Glutamatergic neuron (in vitro differentiated cells): ENCODE results near the gene ZNF835. TPM values are rescaled to one million over a fixed set of nuclear protein-coding genes. Genes with fewer than 3 reads are reported as not detected.

Experiments used
- DNase-seq: peaks from one replicate; pipeline ENCODE4 v3.0.0; 2022
- H3K27ac Mint-ChIP-seq: one replicate; pipeline ENCODE4 v1.8.0; 2020; ENCODE audit warnings: mild to moderate bottlenecking, mixed read lengths, inconsistent platforms; ENCODE audit not compliant: unreplicated experiment
- H3K27me3 Mint-ChIP-seq: one replicate; pipeline ENCODE4 v1.8.0; 2020; ENCODE audit warnings: mild to moderate bottlenecking, moderate library complexity, mixed read lengths, inconsistent platforms; ENCODE audit not compliant: unreplicated experiment
- H3K36me3 Mint-ChIP-seq: one replicate; pipeline ENCODE4 v1.8.0; 2020; ENCODE audit warnings: mild to moderate bottlenecking, mixed read lengths, inconsistent platforms; ENCODE audit not compliant: unreplicated experiment
- H3K4me1 Mint-ChIP-seq: one replicate; pipeline ENCODE4 v1.8.0; 2020; ENCODE audit warnings: mild to moderate bottlenecking, low read depth, mixed read lengths, inconsistent platforms; ENCODE audit not compliant: unreplicated experiment
- H3K4me3 Mint-ChIP-seq: one replicate; pipeline ENCODE4 v1.8.0; 2020; ENCODE audit warnings: mild to moderate bottlenecking, mixed read lengths, inconsistent platforms; ENCODE audit not compliant: unreplicated experiment
- H3K9me3 Mint-ChIP-seq: one replicate; pipeline ENCODE4 v1.8.0; 2020; ENCODE audit warnings: mild to moderate bottlenecking, moderate library complexity, mixed read lengths, inconsistent platforms; ENCODE audit not compliant: unreplicated experiment
- total RNA-seq: library from RNA; stranded (reverse); fragmentation: NEBNext Ultra II Directional; extraction: Animal tissue kit (Norgen Biotek cat#: 25700); gene quantifications from one replicate; pipeline ENCODE4 v1.2.1, GENCODE V29; 2021; ENCODE audit not compliant: unreplicated experiment
- TF ChIP-seq, protein P1 (sequence below): fragments of 200-600 bp; sonication (generic); IDR thresholded peaks from one replicate; pipeline ENCODE4 v1.5.0; 2021; ENCODE audit not compliant: partially characterized antibody, unreplicated experiment

The ZNF835 gene
- total RNA-seq, 1 donor from 2014 or later, result 2.7 TPM

DNA sequence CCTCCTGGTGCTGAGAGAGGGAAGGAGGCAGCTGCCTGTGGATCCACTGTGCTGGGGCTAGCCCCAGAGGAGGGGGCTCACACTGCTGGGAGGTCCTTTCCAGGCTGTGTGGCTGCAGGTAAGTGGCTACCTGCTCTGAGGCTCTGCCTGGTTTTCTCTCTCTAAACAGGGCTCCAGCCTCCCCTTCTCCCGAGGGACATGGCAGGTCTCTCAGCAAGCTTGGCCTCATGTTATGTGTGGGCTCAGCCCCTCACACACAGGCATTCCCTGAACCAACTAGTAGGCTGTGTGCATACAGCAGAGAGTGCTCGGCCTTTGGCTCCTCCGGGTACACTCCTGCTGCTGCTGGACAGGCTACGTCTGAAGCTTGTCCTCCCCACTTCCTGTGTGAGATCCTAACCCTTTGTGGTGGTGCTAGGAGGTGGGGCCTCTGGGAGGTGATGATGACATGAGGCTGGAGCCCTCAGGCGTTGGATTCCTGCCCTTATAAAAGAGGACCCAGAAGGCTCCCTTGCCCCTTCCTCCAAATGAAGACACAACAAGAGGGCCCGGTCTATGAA, 4.2 kb downstream of the ZNF835 start:
- Mint-ChIP-seq H3K36me3 (peaks cover 6% of the 10 kb centered on the region), H3K9me3 (peaks cover 7% of the 10 kb centered on the region), H3K27ac (no peak overlapping the region), H3K27me3 (peaks cover 14% of the 10 kb centered on the region), H3K4me3 (no peak overlapping the region), H3K4me1 (peaks cover 2% of the 10 kb centered on the region)
- no peak for DNase-seq
- TF ChIP-seq, protein P1, sequence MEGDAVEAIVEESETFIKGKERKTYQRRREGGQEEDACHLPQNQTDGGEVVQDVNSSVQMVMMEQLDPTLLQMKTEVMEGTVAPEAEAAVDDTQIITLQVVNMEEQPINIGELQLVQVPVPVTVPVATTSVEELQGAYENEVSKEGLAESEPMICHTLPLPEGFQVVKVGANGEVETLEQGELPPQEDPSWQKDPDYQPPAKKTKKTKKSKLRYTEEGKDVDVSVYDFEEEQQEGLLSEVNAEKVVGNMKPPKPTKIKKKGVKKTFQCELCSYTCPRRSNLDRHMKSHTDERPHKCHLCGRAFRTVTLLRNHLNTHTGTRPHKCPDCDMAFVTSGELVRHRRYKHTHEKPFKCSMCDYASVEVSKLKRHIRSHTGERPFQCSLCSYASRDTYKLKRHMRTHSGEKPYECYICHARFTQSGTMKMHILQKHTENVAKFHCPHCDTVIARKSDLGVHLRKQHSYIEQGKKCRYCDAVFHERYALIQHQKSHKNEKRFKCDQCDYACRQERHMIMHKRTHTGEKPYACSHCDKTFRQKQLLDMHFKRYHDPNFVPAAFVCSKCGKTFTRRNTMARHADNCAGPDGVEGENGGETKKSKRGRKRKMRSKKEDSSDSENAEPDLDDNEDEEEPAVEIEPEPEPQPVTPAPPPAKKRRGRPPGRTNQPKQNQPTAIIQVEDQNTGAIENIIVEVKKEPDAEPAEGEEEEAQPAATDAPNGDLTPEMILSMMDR, result no peak

DNA sequence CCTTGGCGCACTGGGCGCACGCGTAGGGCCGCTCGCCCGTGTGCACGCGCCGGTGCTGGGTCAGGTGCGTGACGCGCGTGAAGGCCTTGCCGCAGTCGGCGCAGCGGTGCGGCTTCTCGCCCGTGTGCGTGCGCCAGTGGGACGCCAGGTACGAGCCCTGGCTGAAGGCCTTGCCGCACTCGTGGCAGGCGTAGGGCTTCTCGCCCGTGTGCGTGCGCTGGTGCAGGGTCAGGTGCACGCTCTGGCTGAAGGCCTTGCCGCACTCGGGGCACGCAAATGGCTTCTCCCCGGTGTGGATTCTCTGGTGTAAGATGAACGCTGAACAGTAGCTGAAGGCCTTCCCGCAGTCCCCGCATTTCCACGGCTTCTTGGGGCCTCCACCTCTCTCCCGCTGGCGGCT, 7.0 kb downstream of the ZNF835 start:
- Mint-ChIP-seq H3K9me3 (peaks cover 11% of the 10 kb centered on the region), H3K4me3 (no peak overlapping the region), H3K4me1 (no peaks in the 10 kb centered on the region), H3K36me3 (peaks cover 10% of the 10 kb centered on the region), H3K27ac (no peak overlapping the region), H3K27me3 (peaks cover 11% of the 10 kb centered on the region)
- DNase-seq, result no peak
- TF ChIP-seq, protein P1, result no peak

DNA sequence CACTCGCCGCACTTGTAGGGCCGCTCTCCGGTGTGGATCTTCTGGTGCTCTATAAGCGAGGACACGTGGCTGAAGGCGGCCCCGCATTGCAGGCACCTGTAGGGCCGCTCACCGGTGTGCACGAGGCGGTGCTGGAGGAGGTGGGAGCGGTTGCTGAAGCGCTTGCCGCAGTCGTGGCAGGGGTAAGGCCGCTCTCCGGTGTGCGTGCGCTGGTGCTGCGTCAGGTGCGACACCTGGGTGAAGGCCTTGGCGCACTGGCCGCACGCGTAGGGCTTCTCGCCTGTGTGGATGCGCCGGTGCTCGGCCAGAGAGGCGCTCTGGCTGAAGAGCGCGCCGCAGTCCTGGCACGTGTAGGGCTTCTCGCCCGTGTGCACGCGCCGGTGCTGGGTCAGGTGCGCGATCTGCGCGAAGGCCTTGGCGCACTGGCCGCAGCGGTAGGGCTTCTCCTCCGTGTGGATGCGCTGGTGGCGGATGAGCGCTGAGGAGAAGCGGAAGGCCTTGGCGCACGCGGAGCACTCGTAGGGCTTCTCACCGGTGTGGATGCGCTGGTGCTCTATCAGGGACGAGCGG, 7.5 kb downstream of the ZNF835 start:
- H3K36me3 Mint-ChIP-seq, result peaks cover 9% of the 10 kb centered on the region
- no peak for DNase-seq
- no peak overlapping the region for H3K27ac Mint-ChIP-seq
- H3K9me3 Mint-ChIP-seq, result peaks cover 13% of the 10 kb centered on the region
- H3K27me3 Mint-ChIP-seq, result peaks cover 8% of the 10 kb centered on the region
- no peaks in the 10 kb centered on the region for H3K4me1 Mint-ChIP-seq
- TF ChIP-seq, protein P1, result no peak
- no peak overlapping the region for H3K4me3 Mint-ChIP-seq

DNA sequence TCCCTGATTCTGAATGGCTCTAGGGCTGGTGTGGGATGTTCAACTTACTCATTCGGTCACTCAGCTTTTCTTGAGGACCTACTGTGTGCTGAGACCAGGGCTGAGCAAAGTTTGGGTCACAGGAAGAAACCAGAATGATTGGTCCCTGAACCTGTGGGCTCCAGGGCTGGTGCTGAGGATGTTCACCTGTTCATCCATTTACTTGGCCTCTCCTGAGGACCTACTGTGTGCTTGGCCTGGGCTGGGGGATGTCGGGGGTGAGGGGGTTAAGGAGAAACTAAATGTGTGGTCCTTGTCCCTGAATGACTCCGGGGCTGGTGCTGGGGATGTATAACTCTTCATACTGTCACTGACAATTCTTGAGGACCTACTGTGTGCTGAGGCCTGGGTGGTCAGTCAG, 10.3 kb downstream of the ZNF835 start:
- no peak for DNase-seq
- Mint-ChIP-seq H3K4me3 (no peak overlapping the region), H3K27ac (no peak overlapping the region), H3K9me3 (peaks cover 9% of the 10 kb centered on the region), H3K36me3 (peaks cover 6% of the 10 kb centered on the region), H3K4me1 (no peaks in the 10 kb centered on the region), H3K27me3 (peaks cover 2% of the 10 kb centered on the region)
- TF ChIP-seq, protein P1, result no peak

DNA sequence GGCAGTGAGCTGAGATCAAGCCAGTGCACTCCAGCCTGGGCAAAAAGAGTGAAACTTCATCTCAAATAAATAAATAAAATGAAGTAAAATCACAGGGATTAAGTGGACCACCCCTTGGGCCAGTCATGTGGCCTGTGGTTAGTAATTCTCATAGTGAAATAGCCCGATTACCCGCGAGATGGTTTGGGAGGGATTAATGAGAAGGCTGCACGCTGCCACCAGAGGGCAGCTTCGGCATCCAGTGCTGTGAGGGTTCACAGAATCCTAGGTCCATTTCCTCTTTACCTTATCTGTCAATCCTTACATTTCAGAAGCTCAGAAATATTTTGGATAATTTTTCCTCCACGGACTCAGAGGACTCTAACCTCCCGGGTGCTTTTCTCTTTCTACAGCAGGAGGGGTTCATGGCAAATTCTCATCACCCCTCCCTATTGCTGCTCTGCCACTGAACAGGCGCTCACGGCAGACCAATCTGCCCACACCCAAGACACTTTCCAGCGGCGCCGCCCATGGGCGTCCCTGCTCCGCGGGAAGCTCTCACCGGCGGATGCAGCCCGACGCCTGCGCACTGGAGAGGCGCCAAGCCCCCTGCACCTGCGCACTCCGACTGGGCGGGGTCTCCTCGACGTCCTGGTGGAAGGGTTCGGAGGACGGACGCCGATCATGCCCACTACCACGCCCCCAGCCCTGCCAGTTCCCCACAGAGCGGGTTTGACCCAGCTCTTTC, 11.0 kb downstream of the ZNF835 start:
- TF ChIP-seq, protein P1, result no peak
- Mint-ChIP-seq H3K4me1 (no peaks in the 10 kb centered on the region), H3K27me3 (peaks cover 2% of the 10 kb centered on the region), H3K9me3 (peaks cover 9% of the 10 kb centered on the region), H3K36me3 (peaks cover 6% of the 10 kb centered on the region), H3K4me3 (no peak overlapping the region), H3K27ac (no peak overlapping the region)
- no peak for DNase-seq
